ENCODE measurements around the gene DOK6. TPM values are rescaled to one million over a fixed set of nuclear protein-coding genes. Genes with fewer than 3 reads are reported as not detected.

The DOK6 gene
- total and polyA plus RNA-seq, 9 of the 15 experiments (the other 6 are each of a cell fraction or from before 2014, with no cell fraction given): not detected

- FAIRE-seq (no peak), DNase-seq (ENCODE audit: extremely low read depth in 1 of 4, low spot score in 3 of 4) (no peak), ATAC-seq (no peak)
- Histone ChIP-seq H3K36me3 (ENCODE audit: control insufficient read depth, insufficient read depth, low read length) (no peaks in the 10 kb centered on the region), H3K9me1 (ENCODE audit: control insufficient read depth, insufficient read depth, low read length) (no peaks in the 10 kb centered on the region), H3K27ac (ENCODE audit: extremely low read depth, low read depth, low read length) (no peak overlapping the region), H3K4me3 (no peak overlapping the region), H3K4me2 (ENCODE audit: insufficient read depth, low read length) (no peak overlapping the region), H3K79me2 (ENCODE audit: control insufficient read depth, insufficient read depth, low read length) (no peaks in the 10 kb centered on the region), H3K4me1 (replicated peaks in 1 of 2; ENCODE audit: control insufficient read depth in 2 of 2, insufficient read depth in 2 of 2, low read length in 2 of 2) (no peaks in the 10 kb centered on the region), H3K27me3 (ENCODE audit: control insufficient read depth in 2 of 2, insufficient read depth in 2 of 2, low read length in 2 of 2) (no peaks in the 10 kb centered on the region), H3K9me3 (replicated peaks; ENCODE audit: control insufficient read depth, insufficient read depth, low read depth, low read length) (no peaks in the 10 kb centered on the region), H3K9ac (ENCODE audit: insufficient read depth in 1 of 2, low read depth in 2 of 2, low read length in 2 of 2) (no peak overlapping the region), H4K20me1 (replicated peaks; ENCODE audit: control insufficient read depth, insufficient read depth, low read length) (no peaks in the 10 kb centered on the region), H2AFZ (ENCODE audit: low read depth, low read length) (no peak overlapping the region)
- intact Hi-C loops (cut with micrococcal nuclease) (no loop called here), in situ Hi-C loops (cut with MboI) (no loop called here)
- WGBS (ENCODE audit: insufficient coverage, low coverage, missing lambda C conversion rate): 57% methylated on average over 1 of the region's 1 CpG
- BruUV-seq (replicated peaks): no TSS peak
- ChIA-PET POLR2A (no interaction called here), CTCF (ENCODE audit: low intra/inter-chr PET ratio) (no interaction called here)
- TF ChIP-seq KAT8 (IDR thresholded peaks at IDR 0.05; ENCODE audit: low read depth) (no peak), ZNF184 (CRISPR knock-in tag; IDR thresholded peaks at IDR 0.05) (no peak)
Measured at GRCh38 chr18:69890558-69890957, 489.9 kb downstream of the DOK6 start.

GRCh38 chr18:69894467-69894866, 493.8 kb downstream of the DOK6 start:
- ChIA-PET POLR2A (no interaction called here), CTCF (ENCODE audit: low intra/inter-chr PET ratio) (no interaction called here)
- Histone ChIP-seq H3K9ac (ENCODE audit: insufficient read depth in 1 of 2, low read depth in 2 of 2, low read length in 2 of 2) (no peak overlapping the region), H3K4me1 (replicated peaks in 1 of 2; ENCODE audit: control insufficient read depth in 2 of 2, insufficient read depth in 2 of 2, low read length in 2 of 2) (no peaks in the 10 kb centered on the region), H3K79me2 (ENCODE audit: control insufficient read depth, insufficient read depth, low read length) (no peaks in the 10 kb centered on the region), H3K27ac (ENCODE audit: extremely low read depth, low read depth, low read length) (no peak overlapping the region), H3K9me1 (ENCODE audit: control insufficient read depth, insufficient read depth, low read length) (no peaks in the 10 kb centered on the region), H3K36me3 (ENCODE audit: control insufficient read depth, insufficient read depth, low read length) (no peaks in the 10 kb centered on the region), H2AFZ (ENCODE audit: low read depth, low read length) (no peak overlapping the region), H3K4me3 (no peak overlapping the region), H3K27me3 (ENCODE audit: control insufficient read depth in 2 of 2, insufficient read depth in 2 of 2, low read length in 2 of 2) (no peaks in the 10 kb centered on the region), H4K20me1 (replicated peaks; ENCODE audit: control insufficient read depth, insufficient read depth, low read length) (no peaks in the 10 kb centered on the region), H3K9me3 (replicated peaks; ENCODE audit: control insufficient read depth, insufficient read depth, low read depth, low read length) (no peaks in the 10 kb centered on the region), H3K4me2 (ENCODE audit: insufficient read depth, low read length) (no peak overlapping the region)
- ATAC-seq (no peak), DNase-seq (ENCODE audit: extremely low read depth in 1 of 4, low spot score in 3 of 4) (no peak), FAIRE-seq (no peak)
- intact Hi-C loops (cut with micrococcal nuclease) (no loop called here), in situ Hi-C loops (cut with MboI) (no loop called here)
- no CpG with 5 or more reads among the region's 2 CpGs for WGBS (ENCODE audit: insufficient coverage, low coverage, missing lambda C conversion rate)
- no TSS peak for BruUV-seq (replicated peaks)
- TF ChIP-seq MNT (conservative IDR thresholded peaks at IDR 0.05) (no peak), CBX8 (IDR thresholded peaks at IDR 0.05; ENCODE audit: borderline replicate concordance, extremely low read depth, low read depth, low read length, poor library complexity, severe bottlenecking) (no peak), ZNF133 (CRISPR knock-in tag; IDR thresholded peaks at IDR 0.05) (no peak), ZNF41 (CRISPR knock-in tag; conservative IDR thresholded peaks at IDR 0.05) (no peak), HES1 (IDR thresholded peaks at IDR 0.05; ENCODE audit: low read depth) (no peak), ZNF639 (CRISPR knock-in tag; conservative IDR thresholded peaks at IDR 0.05 in 1 of 2, IDR thresholded peaks at IDR 0.05 in 1 of 2) (no peak), ZKSCAN8 (CRISPR knock-in tag; IDR thresholded peaks at IDR 0.05) (no peak), MEF2D (tag; conservative IDR thresholded peaks at IDR 0.05; ENCODE audit: low read depth) (no peak), CEBPB (tag; IDR thresholded peaks at IDR 0.05) (no peak), ZNF184 (CRISPR knock-in tag; IDR thresholded peaks at IDR 0.05) (no peak), ZNF140 (CRISPR knock-in tag; IDR thresholded peaks at IDR 0.05) (no peak), DIDO1 (tag; IDR thresholded peaks at IDR 0.05; ENCODE audit: low read depth) (no peak), SMARCA5 (IDR thresholded peaks at IDR 0.05) (no peak)
